SK-N-SH (cell line): ENCODE data around the gene TMEM169. TPM values are rescaled to one million over a fixed set of nuclear protein-coding genes. Genes with fewer than 3 reads are reported as not detected.
A peak's percentile ranks its signal among the peaks of the same experiment; 100 is the strongest.

Source experiments
- CTCF ChIA-PET: fragments of 300-600, 350-600 bp; formaldehyde crosslinking; extraction: SDS; loops from one replicate; lab custom pipeline; 2021; lab: Yijun Ruan, JAX
- POLR2A ChIA-PET: fragments of 350-600 bp; sonication (Branson Sonifier 250); formaldehyde crosslinking; extraction: SDS; loops from one replicate; lab custom pipeline; 2020; ENCODE audit warnings: antibody characterized with exemption, inconsistent platforms; lab: Yijun Ruan, JAX
- DNase-seq: peaks from one replicate; pipeline ENCODE4 v3.0.0; 2012
- H2AFZ ChIP-seq: fragments of 200-600 bp; sonication (generic); 2 replicates; pipeline ENCODE4 v1.8.1; 2016; ENCODE audit warnings: antibody characterized with exemption, mild to moderate bottlenecking, low read depth
- H3F3A ChIP-seq: fragments of 200-600 bp; sonication (generic); replicated peaks from 2 replicates; pipeline ENCODE3; 2016; ENCODE audit warnings: antibody characterized with exemption, mild to moderate bottlenecking; ENCODE audit not compliant: insufficient read depth
- H3K27ac ChIP-seq, 2 experiments: fragments of 200-500 bp in 1 of 2; fragments of 200-600 bp in 1 of 2; sonication (Bioruptor generic) in 1 of 2; sonication (generic), shearing (Covaris generic) in 1 of 2; 2 replicates each; pipeline versions ENCODE4 v1.5.1 to v1.6.1; 2014 to 2016; ENCODE audit warnings: low read depth in 2 of 2, inconsistent platforms in 1 of 2, low read length in 1 of 2, mild to moderate bottlenecking in 1 of 2, mixed read lengths in 1 of 2
- H3K27me3 ChIP-seq: fragments of 200-600 bp; sonication (generic), shearing (Covaris generic); 2 replicates; pipeline ENCODE4 v1.6.1; 2016; ENCODE audit warnings: mixed run types; ENCODE audit not compliant: insufficient read depth
- H3K36me3 ChIP-seq, 2 experiments: fragments of 200-500 bp in 1 of 2; fragments of 200-600 bp in 1 of 2; sonication (Bioruptor generic) in 1 of 2; sonication (generic) in 1 of 2; replicated peaks in 1 of 2; 2 replicates each; pipeline versions ENCODE3 to v1.5.1; 2014 to 2016; ENCODE audit warnings: low read length in 1 of 2, mild to moderate bottlenecking in 1 of 2; ENCODE audit not compliant: insufficient read depth in 2 of 2, control insufficient read depth in 1 of 2
- H3K4me1 ChIP-seq, 2 experiments: fragments of 200-500 bp in 1 of 2; fragments of 200-600 bp in 1 of 2; sonication (Bioruptor generic) in 1 of 2; sonication (generic), shearing (Covaris generic) in 1 of 2; 2 replicates each; pipeline versions ENCODE4 v1.5.1 to v1.6.1; 2014 to 2016; ENCODE audit warnings: low read depth in 1 of 2, low read length in 1 of 2, mixed run types in 1 of 2; ENCODE audit not compliant: insufficient read depth in 2 of 2, control insufficient read depth in 1 of 2
- H3K4me2 ChIP-seq: fragments of 200-600 bp; sonication (generic), shearing (Covaris generic); 2 replicates; pipeline ENCODE4 v1.6.1; 2017; ENCODE audit warnings: mixed run types
- H3K4me3 ChIP-seq, 2 experiments: fragments of 200-500 bp in 1 of 2; fragments of 200-600 bp in 1 of 2; sonication (Bioruptor generic) in 1 of 2; sonication (generic), shearing (Covaris generic) in 1 of 2; 2 replicates each; pipeline versions ENCODE4 v1.5.1 to v1.8.1; 2014 to 2016; ENCODE audit warnings: low read depth in 2 of 2, inconsistent platforms in 1 of 2, low read length in 1 of 2, mild to moderate bottlenecking in 1 of 2, mixed read lengths in 1 of 2, moderate library complexity in 1 of 2
- H3K79me2 ChIP-seq: fragments of 200-600 bp; sonication (generic); 2 replicates; pipeline ENCODE4 v1.8.1; 2017; ENCODE audit warnings: mild to moderate bottlenecking; ENCODE audit not compliant: insufficient read depth
- H3K9ac ChIP-seq: fragments of 200-600 bp; sonication (generic); 2 replicates; pipeline ENCODE4 v1.6.1; 2017; ENCODE audit warnings: mixed run types
- H3K9me2 ChIP-seq: fragments of 200-600 bp; sonication (generic); 2 replicates; pipeline ENCODE4 v1.6.1; 2017; ENCODE audit warnings: mixed run types
- H3K9me3 ChIP-seq: fragments of 200-600 bp; sonication (generic); 2 replicates; pipeline ENCODE4 v1.6.1; 2017; ENCODE audit warnings: mixed run types, mild to moderate bottlenecking, moderate library complexity
- H4K20me1 ChIP-seq: fragments of 200-600 bp; sonication (generic); 2 replicates; pipeline ENCODE4 v1.6.1; 2017; ENCODE audit warnings: mild to moderate bottlenecking, mixed run types; ENCODE audit not compliant: insufficient read depth
- CTCF ChIP-seq: fragments of 200-600 bp; sonication (generic); IDR thresholded peaks from 2 replicates; pipeline ENCODE4 v1.6.1; 2017; ENCODE audit warnings: antibody characterized with exemption, mild to moderate bottlenecking, moderate library complexity
- NFIC ChIP-seq: IDR thresholded peaks from 2 replicates; pipeline ENCODE4 v1.4.0; 2012; ENCODE audit warnings: borderline replicate concordance
- NRF1 ChIP-seq: IDR thresholded peaks from 2 replicates; pipeline ENCODE4 v1.6.1; 2012; ENCODE audit warnings: low read depth, mild to moderate bottlenecking, low read length
- RAD21 ChIP-seq: IDR thresholded peaks from 2 replicates; pipeline ENCODE4 v1.6.1; 2012; ENCODE audit warnings: mild to moderate bottlenecking, low read length
- RCOR1 ChIP-seq: fragments of 150-350 bp; IDR thresholded peaks from 2 replicates; pipeline ENCODE4 v1.6.1; 2017; ENCODE audit warnings: antibody characterized with exemption, low read length
- SMC3 ChIP-seq: IDR thresholded peaks from 2 replicates; pipeline ENCODE4 v1.6.1; 2012; ENCODE audit warnings: low read depth, low read length, improper control_type of control experiment
- YY1 ChIP-seq: IDR thresholded peaks from 2 replicates; pipeline ENCODE4 v1.4.0; 2012; ENCODE audit warnings: low read depth, mild to moderate bottlenecking
- WGBS: methylation state at CpG from one replicate; pipeline ENCODE4 v1.1.6; 2017; ENCODE audit warnings: low lambda C conversion rate; 5-methylcytosine and 5-hydroxymethylcytosine counted together
- polyA plus RNA-seq, 3 experiments: library from polyadenylated mRNA; depleted of rRNA; stranded (reverse); fragments of >200 nt; gene quantifications; 2 replicates each; pipeline ENCODE4 v1.2.3, GENCODE V29; 2012

Gene TMEM169
- polyA plus RNA-seq, 1 of the 3 experiments (the other 2 are of a cell fraction): 0.30 TPM

- CTCF ChIA-PET: interaction anchor here (0.9 to 2.8 kb wide), 3 partner anchors 13 to 24 kb away, joined by 3 to 20 read pairs (median 3); partner anchors contain the start of genes PECR and TMEM169
- WGBS: 71% methylated on average over 6 of the region's 7 CpGs
- no peaks in the 10 kb centered on the region for H3K79me2 ChIP-seq
- H3F3A ChIP-seq: no peaks in the 10 kb centered on the region
- no peaks in the 10 kb centered on the region for H3K9me2 ChIP-seq
- no peak for TF ChIP-seq SMC3
- no peak for TF ChIP-seq YY1
- no peak overlapping the region for H3K4me2 ChIP-seq
- no peaks in the 10 kb centered on the region for H4K20me1 ChIP-seq
- no peak overlapping the region for H3K27ac ChIP-seq
- H3K4me1 ChIP-seq: no peaks in the 10 kb centered on the region; a peak in 2 of 4 replicates
- peaks cover 2 to 12% of the 10 kb centered on the region in 2 experiments for H3K36me3 ChIP-seq
- no peak overlapping the region for H3K4me3 ChIP-seq
- POLR2A ChIA-PET: no interaction called here
- DNase-seq: no peak
- no peaks in the 10 kb centered on the region for H3K9me3 ChIP-seq
- H3K9ac ChIP-seq: no peak overlapping the region
- H3K27me3 ChIP-seq: no peaks in the 10 kb centered on the region
- H2AFZ ChIP-seq: no peak overlapping the region
Observed at GRCh38 chr2:216057688-216058193, 24.0 kb upstream of the TMEM169 start.

GRCh38 chr2:216059233-216059834 is 22.4 kb upstream of the TMEM169 start:
- Histone ChIP-seq H3K79me2 (no peaks in the 10 kb centered on the region), H3K27me3 (no peaks in the 10 kb centered on the region), H3K27ac (no peak overlapping the region)
- POLR2A ChIA-PET: no interaction called here
- 91% methylated on average over 5 of the region's 5 CpGs for whole genome bisulfite sequencing
- no peak for TF ChIP-seq RCOR1
- TF ChIP-seq CTCF: peak; percentile 32; the same call in 1 of the 2 replicates
- TF ChIP-seq NRF1: no peak
- TF ChIP-seq, all 33 proteins: peak for 1
- H3K36me3 ChIP-seq: peaks cover 5 to 15% of the 10 kb centered on the region in 2 experiments
- no peak overlapping the region for H3K9ac ChIP-seq
- no peak for DNase-seq
- no peaks in the 10 kb centered on the region for H4K20me1 ChIP-seq
- no peak overlapping the region for H3K4me2 ChIP-seq
- H3K9me2 ChIP-seq: no peaks in the 10 kb centered on the region
- H3K9me3 ChIP-seq: no peaks in the 10 kb centered on the region
- no peaks in the 10 kb centered on the region; a peak in 2 of 4 replicates for H3K4me1 ChIP-seq
- H3K4me3 ChIP-seq: no peak overlapping the region
- CTCF ChIA-PET: interaction anchor here (0.6 to 2.8 kb wide), 5 partner anchors 10 to 623 kb away, joined by 3 to 20 read pairs (median 5); no protein-coding TSS in a partner anchor
- no peak overlapping the region for H2AFZ ChIP-seq
- H3F3A ChIP-seq: no peaks in the 10 kb centered on the region

GRCh38 chr2:216064014-216064630 is 17.6 kb upstream of the TMEM169 start:
- H3K4me1 ChIP-seq: no peaks in the 10 kb centered on the region
- 86% methylated on average over 2 of the region's 2 CpGs for WGBS
- no peaks in the 10 kb centered on the region for H3K9me3 ChIP-seq
- H3K4me2 ChIP-seq: no peak overlapping the region
- peaks cover 13 to 18% of the 10 kb centered on the region in 2 experiments for H3K36me3 ChIP-seq
- ChIA-PET CTCF (interaction anchor here (0.9 to 1.2 kb wide), 5 partner anchors 12 to 85 kb away, joined by 3 to 5 read pairs (median 4); partner anchors contain the start of genes PECR and TMEM169), POLR2A (no interaction called here)
- DNase-seq: no peak
- TF ChIP-seq NFIC (no peak), RAD21 (peak; percentile 55)
- H3K4me3 ChIP-seq: no peak overlapping the region
- H2AFZ ChIP-seq: no peak overlapping the region
- no peaks in the 10 kb centered on the region for H3K9me2 ChIP-seq
- H3K27ac ChIP-seq: no peak overlapping the region
- H3K9ac ChIP-seq: no peak overlapping the region
- no peaks in the 10 kb centered on the region for H3K79me2 ChIP-seq
- H3K27me3 ChIP-seq: no peaks in the 10 kb centered on the region
- H3F3A ChIP-seq: no peaks in the 10 kb centered on the region
- no peaks in the 10 kb centered on the region for H4K20me1 ChIP-seq
